Measurements from ENCODE around the gene MAML3.

- TF ChIP-seq CTCF (IDR thresholded peaks at IDR 0.05) (no peak), EP300 (IDR thresholded peaks at IDR 0.05) (no peak), POLR2AphosphoS5 (IDR thresholded peaks at IDR 0.05) (no peak), POLR2A (IDR thresholded peaks at IDR 0.05) (no peak)
Measured at GRCh38 chr4:139933104-139933503, 220.9 kb downstream of the MAML3 start.

Data from upper lobe of left lung (tissue), 4 donors.